Smooth muscle cell of the brain vasculature (primary cell): ENCODE measurements around the gene YJEFN3.

ENCODE experiments used
- DNase-seq: peaks from one replicate; pipeline ENCODE4 v3.0.0-alpha.2; 2012; ENCODE audit warnings: low read depth, low spot score

Gene YJEFN3

DNA sequence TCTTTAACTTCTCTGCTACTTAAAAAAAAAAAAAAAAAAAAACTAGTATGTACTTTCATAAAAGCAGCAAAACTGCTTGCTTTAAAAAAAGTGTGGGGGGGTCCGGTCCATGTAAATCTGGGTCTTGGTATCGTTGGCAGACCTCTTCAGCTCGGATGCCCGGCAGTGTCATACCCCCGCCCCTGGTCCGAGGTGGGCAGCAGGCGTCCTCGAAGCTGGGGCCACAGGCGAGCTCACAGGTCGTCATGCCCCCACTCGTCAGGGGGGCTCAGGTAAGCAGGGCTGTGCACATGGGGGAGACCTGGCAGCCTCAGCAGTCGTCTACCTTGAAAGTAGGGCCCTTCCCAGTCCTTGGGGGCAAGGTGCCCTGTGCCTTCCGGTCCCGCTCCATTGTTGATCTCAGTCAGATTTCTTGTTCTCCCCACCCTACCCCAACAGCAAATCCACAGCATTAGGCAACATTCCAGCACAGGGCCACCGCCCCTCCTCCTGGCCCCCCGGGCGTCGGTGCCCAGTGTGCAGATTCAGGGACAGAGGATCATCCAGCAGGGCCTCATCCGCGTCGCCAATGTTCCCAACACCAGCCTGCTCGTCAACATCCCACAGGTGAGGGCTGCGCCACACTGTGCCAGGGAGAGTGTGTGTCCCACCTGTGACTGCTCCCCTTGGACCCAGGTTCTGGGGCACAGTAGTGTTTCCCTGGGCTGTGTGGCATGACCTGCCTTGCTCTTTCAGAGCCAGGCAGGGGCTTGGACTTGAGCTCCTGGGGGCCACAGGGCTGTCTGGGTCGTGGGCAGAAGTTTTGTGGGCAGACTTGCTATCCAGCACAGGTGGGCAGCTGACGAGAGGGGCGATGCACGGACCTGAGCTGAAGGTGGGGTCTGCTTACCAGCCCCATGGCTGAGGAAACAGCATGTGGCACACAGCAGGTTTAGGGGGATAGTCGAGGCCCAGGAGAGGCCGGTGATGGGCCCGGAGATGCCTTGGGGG, 32.8 kb upstream of the YJEFN3 start:
- no peak for DNase-seq

DNA sequence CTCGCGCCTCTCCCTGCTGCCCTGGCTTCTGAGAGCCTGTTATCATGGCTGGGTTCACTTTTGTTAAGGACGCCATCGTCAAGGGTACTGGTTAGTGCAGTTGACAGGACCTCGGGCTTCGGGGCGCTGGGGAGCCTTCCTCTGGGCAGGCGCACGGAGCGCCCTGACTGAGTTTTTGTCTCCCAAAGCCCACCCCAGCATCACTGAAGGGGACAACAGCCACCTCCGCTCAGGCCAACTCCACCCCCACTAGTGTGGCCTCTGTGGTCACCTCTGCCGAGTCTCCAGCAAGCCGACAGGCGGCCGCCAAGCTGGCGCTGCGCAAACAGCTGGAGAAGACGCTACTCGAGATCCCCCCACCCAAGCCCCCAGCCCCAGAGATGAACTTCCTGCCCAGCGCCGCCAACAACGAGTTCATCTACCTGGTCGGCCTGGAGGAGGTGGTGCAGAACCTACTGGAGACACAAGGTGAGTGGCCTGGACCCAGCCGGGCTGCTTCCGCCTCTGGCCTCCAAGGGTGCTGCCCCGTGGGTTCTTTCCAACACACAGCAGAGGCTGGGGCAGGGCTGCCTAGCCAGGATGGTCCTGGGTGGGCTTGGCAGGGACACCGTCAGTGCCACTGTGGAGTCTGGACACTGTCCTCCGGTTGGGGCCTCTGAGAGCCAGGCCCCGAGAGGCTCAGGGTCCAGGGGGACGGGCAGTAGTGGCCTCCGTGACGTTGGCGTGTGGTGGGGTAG, 30.3 kb upstream of the YJEFN3 start:
- no peak for DNase-seq

DNA sequence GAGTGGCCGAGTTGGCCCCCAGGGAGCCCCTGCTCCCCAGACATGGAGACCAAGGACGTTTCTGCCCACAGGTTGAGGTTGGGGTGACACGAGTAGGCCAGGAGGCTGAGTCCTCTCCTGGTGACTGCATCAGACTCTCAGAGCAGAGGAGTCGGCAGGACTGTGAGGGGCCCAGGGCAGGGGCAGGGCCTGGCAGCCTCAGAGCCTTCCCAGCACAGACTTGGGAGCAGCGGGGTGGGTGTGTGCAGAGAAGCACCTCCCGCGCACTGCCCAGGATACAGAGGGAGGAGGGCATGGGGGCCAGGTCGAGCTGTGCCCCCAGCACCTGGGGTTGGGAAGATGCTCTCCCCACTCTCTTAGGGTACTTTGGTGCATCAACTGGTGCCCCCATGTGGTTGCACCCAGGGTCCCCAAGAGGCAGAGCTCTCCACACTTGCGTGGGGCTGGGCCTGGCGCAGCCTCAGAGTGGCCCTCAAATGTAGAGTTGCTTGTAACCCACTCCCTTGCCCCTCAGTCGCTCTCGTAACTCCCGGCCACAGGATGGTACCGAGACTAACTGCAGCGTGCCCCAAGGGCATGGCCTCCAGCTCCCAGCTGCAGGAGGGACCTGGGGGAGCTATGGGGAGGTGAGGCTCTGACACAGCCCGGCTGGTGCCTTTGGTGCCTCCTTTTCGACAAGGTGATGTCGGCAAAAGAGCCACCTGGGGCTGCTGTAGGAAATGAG, 29.3 kb upstream of the YJEFN3 start:
- DNase-seq: no peak

DNA sequence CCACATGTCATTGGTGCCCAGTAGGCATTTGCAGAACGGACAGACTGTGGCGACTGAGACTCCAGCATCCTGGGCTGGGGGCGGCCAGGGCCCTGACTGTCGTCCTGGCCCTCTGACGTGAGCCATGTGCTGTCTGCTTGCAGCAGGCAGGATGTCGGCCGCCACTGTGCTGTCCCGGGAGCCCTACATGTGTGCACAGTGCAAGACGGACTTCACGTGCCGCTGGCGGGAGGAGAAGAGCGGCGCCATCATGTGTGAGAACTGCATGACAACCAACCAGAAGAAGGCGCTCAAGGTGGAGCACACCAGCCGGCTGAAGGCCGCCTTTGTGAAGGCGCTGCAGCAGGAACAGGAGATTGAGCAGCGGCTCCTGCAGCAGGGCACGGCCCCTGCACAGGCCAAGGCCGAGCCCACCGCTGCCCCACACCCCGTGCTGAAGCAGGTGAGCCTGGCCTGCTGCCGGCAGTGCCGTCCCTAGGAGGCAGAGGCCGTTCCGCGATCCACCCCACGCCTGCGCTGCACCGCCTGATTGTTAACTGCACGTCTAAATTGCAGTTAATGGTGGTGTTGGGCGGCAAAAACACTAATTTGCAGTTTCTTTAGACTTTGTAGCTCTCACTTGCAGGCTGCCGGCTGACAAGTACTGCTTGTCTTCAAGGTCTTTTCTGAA, 27.6 kb upstream of the YJEFN3 start:
- DNase-seq: no peak

DNA sequence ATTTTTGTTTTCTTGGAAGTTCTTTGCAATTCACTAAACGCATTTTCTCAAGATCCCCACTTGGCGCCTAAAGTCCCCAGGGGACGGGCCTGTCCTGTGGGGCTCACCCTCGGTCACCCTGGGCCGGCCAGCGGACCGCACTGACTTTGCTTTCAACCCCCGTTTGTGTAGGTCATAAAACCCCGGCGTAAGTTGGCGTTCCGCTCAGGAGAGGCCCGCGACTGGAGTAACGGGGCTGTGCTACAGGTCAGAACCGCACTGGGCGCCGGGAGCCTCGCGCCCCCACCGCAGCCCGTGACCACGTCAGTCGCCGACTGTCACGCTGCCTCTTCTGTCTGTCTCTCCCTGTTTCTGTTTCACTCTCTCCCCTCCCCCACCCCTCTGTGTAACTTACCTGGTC, 26.9 kb upstream of the YJEFN3 start:
- DNase-seq: no peak

DNA sequence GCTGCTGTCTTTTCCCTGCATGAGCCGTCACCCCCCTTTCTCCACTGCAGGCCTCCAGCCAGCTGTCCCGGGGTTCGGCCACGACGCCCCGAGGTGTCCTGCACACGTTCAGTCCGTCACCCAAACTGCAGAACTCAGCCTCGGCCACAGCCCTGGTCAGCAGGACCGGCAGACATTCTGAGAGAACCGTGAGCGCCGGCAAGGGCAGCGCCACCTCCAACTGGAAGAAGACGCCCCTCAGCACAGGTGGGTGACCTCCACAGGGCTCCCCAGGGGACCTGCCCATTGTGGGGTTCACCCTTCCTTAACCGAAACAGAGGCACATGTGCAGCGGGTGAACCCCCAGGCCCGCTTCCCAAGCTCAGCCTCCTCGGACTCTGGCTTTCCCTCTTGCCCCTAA, 26.4 kb upstream of the YJEFN3 start:
- no peak for DNase-seq

DNA sequence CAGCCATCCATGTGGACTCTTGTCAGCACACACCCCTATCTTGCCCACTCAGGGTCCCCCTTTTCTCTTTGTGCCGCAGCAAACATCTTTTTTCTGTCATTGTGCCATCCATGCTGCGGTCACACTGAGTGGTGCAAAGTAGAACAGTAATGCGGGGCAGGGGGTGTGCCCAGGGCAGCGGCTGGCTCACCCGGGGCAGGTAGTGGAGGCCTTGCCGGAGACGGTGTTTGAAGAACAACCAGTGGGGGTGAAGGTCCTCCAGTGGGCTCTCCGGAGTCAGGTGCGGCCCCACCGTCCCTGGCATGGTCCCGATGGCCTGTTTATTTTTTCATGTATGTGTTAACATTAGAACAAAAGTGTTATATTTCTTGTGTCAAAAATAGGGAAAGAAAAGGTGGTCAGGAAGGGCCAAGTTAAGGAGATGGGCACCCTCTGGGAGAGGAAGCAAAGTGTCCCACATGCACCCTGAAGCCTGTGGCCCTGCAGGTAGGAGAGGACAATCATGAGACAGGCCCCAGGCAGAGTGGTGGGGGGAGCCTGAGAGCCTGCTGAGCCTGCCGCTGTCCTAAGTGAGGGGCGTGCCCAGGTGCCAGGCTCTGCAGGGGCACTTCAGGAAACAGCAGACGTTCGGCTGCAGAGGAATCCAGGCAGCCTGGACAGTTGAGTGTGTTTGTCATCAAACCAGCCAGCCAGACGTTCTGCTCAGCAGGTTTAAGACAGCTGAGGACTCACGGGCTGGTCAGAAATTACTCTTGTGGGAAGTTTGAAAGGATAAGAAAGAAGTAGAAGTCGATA, 25.7 kb upstream of the YJEFN3 start:
- DNase-seq: no peak

DNA sequence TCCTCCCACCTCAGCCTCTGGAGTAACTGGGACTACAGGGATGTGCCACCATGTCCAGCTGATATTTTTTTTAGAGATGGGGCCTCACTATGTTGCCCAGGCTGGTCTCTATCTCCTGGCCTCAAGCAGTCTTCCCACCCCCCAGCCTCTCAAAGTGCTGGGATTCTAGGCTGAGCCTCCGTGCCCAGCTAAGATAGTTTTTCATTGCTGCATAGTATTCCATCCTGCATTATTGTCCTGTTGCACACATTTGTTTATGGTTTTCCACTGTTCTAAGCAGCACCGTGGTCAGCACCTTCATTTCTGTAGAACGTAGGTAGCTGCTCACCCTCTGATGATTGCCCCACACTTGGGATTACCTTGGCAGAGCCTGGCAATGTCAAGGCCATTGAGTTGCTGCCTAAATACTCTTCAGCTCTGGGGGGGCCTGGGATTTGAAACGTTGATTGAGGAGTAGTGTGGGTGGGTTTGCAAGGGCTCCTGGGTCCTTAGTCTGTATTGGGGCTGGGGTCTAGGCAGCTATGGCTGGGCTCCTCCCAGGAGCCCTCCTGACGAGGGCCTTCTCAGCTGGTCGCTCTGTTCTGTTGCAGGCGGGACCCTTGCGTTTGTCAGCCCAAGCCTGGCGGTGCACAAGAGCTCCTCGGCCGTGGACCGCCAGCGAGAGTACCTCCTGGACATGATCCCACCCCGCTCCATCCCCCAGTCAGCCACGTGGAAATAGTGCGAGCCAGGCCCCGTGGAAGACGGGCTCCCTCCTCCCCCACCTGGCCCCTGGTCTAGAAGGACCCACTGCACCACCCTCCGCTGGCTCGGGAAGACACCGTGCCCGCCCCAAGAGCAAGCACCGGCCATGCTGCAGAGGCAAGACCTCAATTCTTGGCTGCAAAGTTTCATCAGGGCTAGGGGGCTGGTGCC, 23.7 kb upstream of the YJEFN3 start:
- DNase-seq: no peak

DNA sequence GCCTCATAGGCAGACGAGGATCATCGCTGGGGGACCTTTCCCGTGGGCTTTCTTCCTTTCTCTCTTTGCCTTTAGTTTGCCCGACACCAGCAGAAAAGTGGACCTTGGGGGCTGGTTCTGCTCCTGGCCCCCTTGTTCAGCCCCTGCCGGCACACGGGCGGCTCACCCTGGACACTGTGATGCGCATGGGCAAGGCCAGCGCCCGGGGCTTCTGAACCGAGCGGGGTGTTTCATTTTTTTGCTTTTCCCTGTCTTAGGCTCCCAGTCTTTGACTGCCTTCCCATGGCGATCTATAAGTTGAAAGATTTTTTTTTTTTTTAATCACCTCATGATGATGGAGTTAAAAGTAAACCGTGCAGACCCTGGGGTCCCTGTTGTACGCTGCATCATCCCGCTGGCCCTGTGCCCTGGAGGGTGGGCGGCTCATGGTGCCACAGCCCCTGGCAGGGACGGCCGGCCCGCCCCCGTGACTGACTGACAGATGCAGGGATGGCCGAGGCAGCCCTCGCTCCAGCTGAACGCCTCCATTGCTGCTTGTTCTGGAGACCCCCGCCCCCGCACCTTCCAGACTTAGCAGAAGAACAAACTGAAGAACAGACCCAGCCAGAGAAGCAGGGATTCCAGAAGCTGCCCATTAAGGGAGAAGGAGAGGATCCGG, 22.9 kb upstream of the YJEFN3 start:
- no peak for DNase-seq

DNA sequence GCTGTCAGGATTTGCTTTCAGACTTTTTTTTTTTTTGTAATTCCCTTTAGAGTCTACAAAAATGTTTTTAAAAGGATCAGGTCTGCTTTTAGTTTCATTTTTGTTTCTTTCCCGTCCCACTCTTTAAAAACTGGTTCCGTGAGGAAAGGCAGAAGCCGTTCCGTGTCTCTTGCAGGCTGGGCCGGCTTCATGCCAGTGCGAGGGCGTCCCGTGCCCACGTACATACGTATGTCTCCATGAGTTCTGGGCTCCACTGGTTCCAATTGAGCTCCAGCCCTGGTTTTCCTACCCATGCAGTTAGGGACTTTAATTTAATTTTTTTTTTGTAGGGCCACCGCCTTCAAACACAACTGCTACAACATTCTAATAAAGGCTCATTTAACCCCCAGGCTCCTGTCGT, 22.1 kb upstream of the YJEFN3 start:
- DNase-seq: no peak

DNA sequence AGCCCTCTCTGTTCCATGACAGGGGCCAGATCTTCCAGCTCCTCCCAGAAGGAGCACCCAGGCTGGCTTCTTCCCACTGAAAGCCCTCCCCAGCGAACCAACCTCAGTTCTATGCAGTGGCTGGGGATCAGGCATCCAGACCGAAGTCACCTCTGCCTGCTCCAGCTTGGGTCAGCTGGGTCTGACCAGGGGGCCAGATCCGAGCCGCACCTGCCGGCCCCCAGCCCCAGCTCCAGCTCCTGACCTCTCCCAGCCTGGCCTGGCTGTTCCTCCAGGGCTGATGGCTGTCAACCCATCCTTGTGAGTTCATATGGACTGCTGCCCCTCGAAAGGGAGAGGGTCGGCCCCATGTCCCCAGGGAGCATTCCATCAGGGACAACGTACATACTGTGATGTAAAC, 21.4 kb upstream of the YJEFN3 start:
- DNase-seq: no peak

DNA sequence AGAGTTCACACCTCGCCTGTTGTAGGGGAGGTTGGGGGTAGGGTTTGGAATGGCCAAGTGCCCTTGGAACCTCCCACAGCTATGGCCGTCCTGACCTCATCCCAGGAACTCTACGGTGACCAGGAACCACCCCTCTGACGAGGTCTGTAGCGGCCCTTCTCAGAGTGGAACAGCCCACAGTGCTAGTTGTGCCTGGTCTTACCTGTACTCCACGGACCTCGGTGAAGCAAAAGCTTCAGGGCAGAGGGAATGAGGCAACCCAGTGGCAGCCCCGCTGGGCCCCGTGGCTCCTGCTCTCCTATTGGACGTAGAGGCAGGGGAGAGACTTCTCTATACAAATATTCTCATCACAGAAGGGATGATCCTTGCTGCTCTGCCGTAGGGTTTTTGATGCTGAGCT, 20.5 kb upstream of the YJEFN3 start:
- DNase-seq: no peak

DNA sequence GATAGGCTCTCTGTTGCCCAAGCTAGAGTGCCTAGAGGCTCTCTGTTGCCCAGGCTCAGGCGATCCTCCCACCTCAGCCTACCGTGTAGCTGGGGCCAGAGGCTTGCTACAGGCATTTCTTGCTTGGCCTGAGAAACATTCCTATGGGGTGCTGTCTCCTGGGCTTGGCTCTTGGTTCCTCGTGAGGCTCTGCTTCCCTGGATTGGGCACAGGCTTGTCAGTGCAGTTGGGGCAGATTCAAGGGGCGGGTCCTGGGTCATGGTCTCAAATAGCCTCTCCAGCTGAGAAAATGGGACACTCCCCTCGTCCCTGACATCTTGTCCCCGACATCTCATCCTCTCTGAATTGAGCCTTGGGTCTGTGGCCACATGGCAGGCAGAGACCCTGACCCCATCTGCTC, 18.3 kb upstream of the YJEFN3 start:
- no peak for DNase-seq

DNA sequence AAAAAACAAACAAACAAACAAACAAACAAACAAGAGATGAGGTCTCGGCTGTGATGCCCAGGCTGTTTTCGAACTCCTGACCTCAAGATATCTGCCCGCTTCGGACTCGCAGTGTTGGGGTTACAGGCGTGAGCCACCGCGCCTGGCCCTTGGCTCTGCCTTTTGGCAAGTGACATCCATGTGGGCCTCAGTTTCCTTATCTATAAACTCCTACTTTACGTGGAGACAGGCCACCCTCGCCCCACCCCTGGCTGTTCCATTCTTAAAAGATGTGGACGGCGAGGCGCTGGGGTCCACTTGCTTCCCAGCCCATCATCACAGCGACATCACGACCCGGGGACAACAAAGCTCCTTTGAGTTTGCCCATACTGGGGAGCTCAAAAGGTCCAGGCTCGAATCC, 15.0 kb upstream of the YJEFN3 start:
- no peak for DNase-seq

DNA sequence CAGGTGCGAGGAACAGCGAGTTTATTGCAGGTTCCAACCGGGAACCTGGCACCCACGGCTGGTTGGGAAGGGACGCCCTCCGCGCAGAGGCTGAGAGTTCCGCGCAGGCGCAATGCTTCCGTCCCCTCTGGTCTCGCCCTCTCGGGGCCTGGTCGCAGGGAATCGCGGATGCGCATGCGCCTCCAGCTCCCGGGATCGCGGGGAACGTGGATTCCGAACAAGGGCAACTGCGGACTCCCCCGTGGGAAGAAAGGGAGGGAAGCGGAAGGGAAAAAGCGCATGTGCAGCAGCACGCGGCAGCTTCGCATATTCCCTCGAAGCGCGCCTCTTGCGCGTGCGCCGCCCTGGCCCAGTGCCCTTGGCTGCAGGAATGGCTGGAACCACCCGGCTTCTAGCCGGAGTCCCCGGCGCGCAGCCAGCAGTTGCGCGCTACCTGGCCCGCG, 14.5 kb upstream of the YJEFN3 start:
- DNase-seq: no peak

DNA sequence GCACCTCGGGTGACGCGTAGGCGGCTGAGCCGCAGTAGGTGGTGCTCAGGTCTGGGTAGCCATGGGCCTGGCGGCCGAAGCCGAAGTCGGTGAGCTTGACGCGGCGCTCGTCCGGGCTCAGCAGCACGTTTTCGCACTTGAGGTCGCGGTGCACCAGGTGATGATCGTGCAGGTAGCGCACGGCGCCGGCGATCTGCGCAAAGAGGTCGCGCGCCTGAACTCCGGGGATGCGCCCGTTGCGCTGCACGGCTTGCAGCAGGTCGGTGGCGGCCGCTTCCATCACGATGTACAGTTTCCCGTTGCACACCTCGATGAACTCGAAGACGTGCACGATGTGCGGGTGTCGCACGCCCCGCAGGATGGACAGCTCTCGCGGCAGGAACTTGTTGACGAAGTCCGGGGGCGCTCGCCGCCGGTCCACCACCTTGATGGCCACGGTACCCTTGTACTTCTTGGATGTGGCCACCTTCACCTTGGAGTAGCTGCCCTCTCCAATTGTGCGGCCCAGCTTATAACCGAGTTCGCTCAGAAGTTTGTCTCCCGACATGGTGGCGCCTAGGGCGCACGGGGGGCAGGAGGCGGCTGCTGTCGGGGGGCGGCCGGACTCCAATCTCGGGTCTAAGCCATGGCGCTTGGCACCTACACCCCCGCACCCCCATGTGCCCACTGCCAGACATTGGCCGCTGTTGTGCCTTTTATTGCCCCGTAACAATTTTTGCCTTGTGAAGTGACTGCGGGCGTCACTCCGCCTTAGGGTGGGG, 13.7 kb upstream of the YJEFN3 start, which contains the start of gene TSSK6:
TSSK6 (minus strand) TSS at position 668 of the 761 bp plus-strand sequence; CDS start at position 547, 121 bp downstream.
- no peak for DNase-seq

DNA sequence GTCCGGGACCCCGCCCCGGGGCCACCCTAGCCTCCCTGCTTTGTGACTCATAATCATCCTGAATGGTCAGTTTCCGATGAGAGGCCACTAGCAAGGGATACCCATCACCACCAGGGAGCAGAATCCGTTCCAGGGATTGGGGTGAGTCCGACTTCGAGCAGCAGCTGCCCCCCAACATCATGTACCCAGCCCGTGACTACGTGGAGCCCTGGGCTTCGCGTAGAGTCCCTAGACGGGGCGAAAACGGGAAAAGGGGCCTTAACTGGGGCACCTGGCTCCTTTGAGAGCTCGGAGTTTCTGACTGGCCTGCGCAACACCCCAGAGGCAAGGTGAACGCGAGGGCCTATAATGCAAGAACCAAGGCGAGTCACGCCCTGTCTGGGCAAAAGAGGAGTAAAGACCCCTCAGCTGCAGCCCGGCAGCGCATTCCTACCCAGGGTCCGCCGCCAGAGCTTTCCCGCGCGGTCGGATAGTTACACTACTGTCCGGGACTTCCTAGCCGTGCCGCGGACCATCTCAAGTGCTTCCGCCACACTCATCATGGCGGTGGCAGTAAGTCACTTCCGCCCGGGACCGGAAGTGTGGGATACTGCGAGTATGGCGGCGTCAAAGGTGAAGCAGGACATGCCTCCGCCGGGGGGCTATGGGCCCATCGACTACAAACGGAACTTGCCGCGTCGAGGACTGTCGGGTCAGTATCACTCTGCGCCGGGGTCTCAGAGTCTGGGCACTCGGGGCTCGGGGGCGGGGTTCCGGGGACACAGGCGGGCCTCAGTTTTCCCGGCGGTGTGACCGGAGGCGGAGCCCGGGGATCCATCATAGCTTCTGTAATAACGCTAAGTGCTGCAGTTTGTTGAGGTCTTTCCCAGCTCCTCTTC, 12.8 kb upstream of the YJEFN3 start, which contains the start of gene NDUFA13:
NDUFA13 (plus strand) TSS at position 584 of the 878 bp plus-strand sequence; CDS start at position 598, 14 bp downstream.
- DNase-seq: peak; percentile 84
